H1 (cell line): Measurements from ENCODE around the gene SMOC2. TPM values are rescaled to one million over a fixed set of nuclear protein-coding genes. Genes with fewer than 3 reads are reported as not detected.
A peak's percentile ranks its signal among the peaks of the same experiment; 100 is the strongest.

Source experiments
- CTCF ChIA-PET: fragments of 300-600 bp; sonication (Branson Sonifier 250); formaldehyde crosslinking; loops from one replicate; lab custom pipeline; 2021; ENCODE audit not compliant: partially characterized antibody; lab: Charles Lee
- POLR2A ChIA-PET: fragments of 300-600 bp; sonication (Branson Sonifier 250); formaldehyde crosslinking; loops from one replicate; lab custom pipeline; 2021; ENCODE audit warnings: inconsistent platforms; ENCODE audit not compliant: partially characterized antibody; lab: Charles Lee
- DNase-seq, 2 experiments: peaks; one replicate each; pipeline versions ENCODE4 v3.0.0 to v3.0.0-alpha.2; 2010 to 2022; ENCODE audit warnings: low spot score in 2 of 2, low read depth in 1 of 2, mixed read lengths in 1 of 2
- FAIRE-seq: peaks from 2 replicates; lab custom pipeline; 2011; peaks lifted over from hg19 to GRCh38; lab: Jason Lieb, UNC
- H2AFZ ChIP-seq: 2 replicates; pipeline ENCODE4 v1.8.1; 2012; ENCODE audit warnings: low read length, inconsistent platforms
- H2AK5ac ChIP-seq: 2 replicates; pipeline ENCODE4 v1.6.1; 2013; ENCODE audit warnings: low read depth, low read length
- H2BK120ac ChIP-seq: replicated peaks from 2 replicates; pipeline ENCODE3; 2013; ENCODE audit warnings: low read depth, low read length, inconsistent platforms
- H2BK12ac ChIP-seq: 2 replicates; pipeline ENCODE4 v1.6.1; 2013; ENCODE audit warnings: low read depth, low read length
- H2BK15ac ChIP-seq: 2 replicates; pipeline ENCODE4 v1.6.1; 2013; ENCODE audit warnings: low read length
- H2BK20ac ChIP-seq: 2 replicates; pipeline ENCODE4 v1.6.1; 2013; ENCODE audit warnings: low read length
- H2BK5ac ChIP-seq: 2 replicates; pipeline ENCODE4 v1.6.1; 2013; ENCODE audit warnings: low read depth, low read length
- H3K14ac ChIP-seq: 2 replicates; pipeline ENCODE4 v1.6.1; 2013; ENCODE audit warnings: inconsistent platforms; ENCODE audit not compliant: insufficient read length
- H3K18ac ChIP-seq: 2 replicates; pipeline ENCODE4 v1.6.1; 2013; ENCODE audit warnings: low read length; ENCODE audit errors: extremely low read depth
- H3K23ac ChIP-seq: 2 replicates; pipeline ENCODE4 v1.6.1; 2013; ENCODE audit warnings: inconsistent platforms; ENCODE audit not compliant: insufficient read length
- H3K23me2 ChIP-seq: 2 replicates; pipeline ENCODE4 v1.6.1; 2013; ENCODE audit warnings: low read depth, low read length
- H3K27ac ChIP-seq: 2 replicates; pipeline ENCODE4 v1.6.1; 2011; ENCODE audit warnings: low read depth, low read length, inconsistent platforms
- H3K27me3 ChIP-seq, 4 experiments: replicated peaks in 1 of 4; 1 replicate in 1 of 4; 2 replicates in 3 of 4; pipeline versions ENCODE4 v1.6.1 to v1.8.1; 2011 to 2013; ENCODE audit warnings: low read length in 3 of 4, mild to moderate bottlenecking in 3 of 4, inconsistent platforms in 2 of 4, mixed read lengths in 2 of 4, moderate library complexity in 1 of 4; ENCODE audit not compliant: control insufficient read depth in 3 of 4, insufficient read depth in 3 of 4; ENCODE audit errors: extremely low read depth in 1 of 4
- H3K36me3 ChIP-seq, 4 experiments: 2 replicates each; pipeline versions ENCODE4 v1.6.1 to v1.8.1; 2011 to 2013; ENCODE audit warnings: mild to moderate bottlenecking in 4 of 4, low read length in 3 of 4, moderate library complexity in 2 of 4, control low read depth in 1 of 4, inconsistent platforms in 1 of 4; ENCODE audit not compliant: insufficient read depth in 4 of 4, control insufficient read depth in 2 of 4
- H3K4ac ChIP-seq: replicated peaks from 2 replicates; pipeline ENCODE3; 2013; ENCODE audit warnings: low read length, low read depth, mixed read lengths, inconsistent platforms; ENCODE audit not compliant: insufficient read length
- H3K4me1 ChIP-seq, 4 experiments: replicated peaks in 1 of 4; 1 replicate in 1 of 4; 2 replicates in 3 of 4; pipeline versions ENCODE4 v1.6.1 to v1.8.1; 2011 to 2013; ENCODE audit warnings: low read length in 3 of 4, inconsistent platforms in 2 of 4, mixed read lengths in 1 of 4; ENCODE audit not compliant: insufficient read depth in 4 of 4, control insufficient read depth in 3 of 4
- H3K4me2 ChIP-seq, 2 experiments: 2 replicates each; pipeline versions ENCODE4 v1.6.1 to v1.8.1; 2011 to 2013; ENCODE audit warnings: low read depth in 2 of 2, low read length in 2 of 2, control low read depth in 1 of 2, inconsistent platforms in 1 of 2, mild to moderate bottlenecking in 1 of 2; ENCODE audit not compliant: insufficient read depth in 1 of 2
- H3K4me3 ChIP-seq, 4 experiments: fragments of 200-600, 300-600 bp in 1 of 4; sonication (generic), shearing (Covaris generic), sonication (Bioruptor Twin) in 1 of 4; 2 replicates each; pipeline versions ENCODE4 v1.5.1 to v1.8.1; 2011 to 2016; ENCODE audit warnings: low read length in 4 of 4, low read depth in 3 of 4, control low read depth in 2 of 4, inconsistent platforms in 2 of 4, mild to moderate bottlenecking in 2 of 4, mixed read lengths in 1 of 4, moderate library complexity in 1 of 4; ENCODE audit not compliant: insufficient read depth in 2 of 4; ENCODE audit errors: extremely low read depth in 1 of 4
- H3K56ac ChIP-seq: replicated peaks from 2 replicates; pipeline ENCODE3; 2013; ENCODE audit warnings: low read depth, mild to moderate bottlenecking, mixed read lengths, low read length, inconsistent platforms; ENCODE audit not compliant: insufficient read length
- H3K79me1 ChIP-seq: 2 replicates; pipeline ENCODE4 v1.6.1; 2013; ENCODE audit warnings: low read depth, low read length, control low read depth
- H3K79me2 ChIP-seq, 2 experiments: 2 replicates each; pipeline versions ENCODE4 v1.6.1 to v1.8.1; 2012 to 2013; ENCODE audit warnings: low read length in 2 of 2, mild to moderate bottlenecking in 2 of 2, inconsistent platforms in 1 of 2; ENCODE audit not compliant: insufficient read depth in 2 of 2, control insufficient read depth in 1 of 2
- H3K9ac ChIP-seq, 4 experiments: replicated peaks in 1 of 4; 1 replicate in 1 of 4; 2 replicates in 3 of 4; pipeline versions ENCODE4 v1.6.1 to v1.8.1; 2011 to 2013; ENCODE audit warnings: low read depth in 3 of 4, low read length in 3 of 4, control low read depth in 2 of 4, mild to moderate bottlenecking in 2 of 4, moderate library complexity in 2 of 4, inconsistent platforms in 1 of 4; ENCODE audit errors: extremely low read depth in 1 of 4
- H3K9me3 ChIP-seq, 2 experiments: 2 replicates each; pipeline versions ENCODE4 v1.6.1 to v1.8.1; 2012 to 2013; ENCODE audit warnings: mild to moderate bottlenecking in 2 of 2, moderate library complexity in 2 of 2, control low read depth in 1 of 2, inconsistent platforms in 1 of 2, low read depth in 1 of 2, low read length in 1 of 2, mixed read lengths in 1 of 2; ENCODE audit not compliant: insufficient read depth in 2 of 2
- H4K20me1 ChIP-seq, 2 experiments: replicated peaks in 1 of 2; 2 replicates each; pipeline versions ENCODE3 to v1.8.1; 2011 to 2013; ENCODE audit warnings: inconsistent platforms in 2 of 2, low read length in 2 of 2, mild to moderate bottlenecking in 1 of 2; ENCODE audit not compliant: insufficient read depth in 2 of 2, control insufficient read depth in 1 of 2
- H4K5ac ChIP-seq: 2 replicates; pipeline ENCODE4 v1.6.1; 2013; ENCODE audit warnings: low read length, low read depth, mixed read lengths, inconsistent platforms; ENCODE audit not compliant: insufficient read length
- H4K8ac ChIP-seq: 2 replicates; pipeline ENCODE4 v1.8.0; 2013; ENCODE audit warnings: mild to moderate bottlenecking, moderate library complexity, low read length, inconsistent platforms; ENCODE audit not compliant: insufficient read depth; ENCODE audit errors: extremely low read depth
- H4K91ac ChIP-seq: replicated peaks from 2 replicates; pipeline ENCODE3; 2013; ENCODE audit warnings: low read length, mixed read lengths, inconsistent platforms; ENCODE audit not compliant: insufficient read length
- CTBP2 ChIP-seq: IDR thresholded peaks from 2 replicates; pipeline ENCODE4 v1.7.0; 2011; ENCODE audit warnings: borderline replicate concordance, mild to moderate bottlenecking, moderate library complexity, mixed read lengths, low read length; ENCODE audit not compliant: insufficient read depth, insufficient read length
- HDAC2 ChIP-seq, 2 experiments: fragments of 300-600 bp in 1 of 2; sonication (generic) in 1 of 2; IDR thresholded peaks; 2 replicates each; pipeline ENCODE4 v1.6.1; 2011 to 2012; ENCODE audit warnings: low read depth in 2 of 2, low read length in 2 of 2, mild to moderate bottlenecking in 2 of 2, moderate library complexity in 2 of 2, borderline replicate concordance in 1 of 2, inconsistent platforms in 1 of 2
- SP1 ChIP-seq: IDR thresholded peaks from 2 replicates; pipeline ENCODE4 v1.6.1; 2011; ENCODE audit warnings: low read depth, low read length
- TAF1 ChIP-seq: IDR thresholded peaks from 2 replicates; pipeline ENCODE4 v1.6.1; 2011; ENCODE audit warnings: mild to moderate bottlenecking, low read depth, low read length
- YY1 ChIP-seq: IDR thresholded peaks from 2 replicates; pipeline ENCODE4 v1.6.1; 2011; ENCODE audit warnings: low read depth, mild to moderate bottlenecking, low read length
- WGBS, 2 experiments: shearing (Covaris generic) in 1 of 2; methylation state at CpG; one replicate each; pipeline versions ENCODE4 v1.1.6 to v1.1.7; 2013 to 2015; ENCODE audit warnings: low lambda C conversion rate in 2 of 2, mixed read lengths in 2 of 2, inconsistent platforms in 1 of 2, low coverage in 1 of 2, missing lambda C conversion rate in 1 of 2; ENCODE audit not compliant: insufficient replicate concordance in 2 of 2, insufficient coverage in 1 of 2, insufficient read length in 1 of 2; ENCODE audit errors: extremely low coverage in 1 of 2, missing lambda C conversion rate in 1 of 2; 5-methylcytosine and 5-hydroxymethylcytosine counted together
- polyA plus RNA-seq, 7 experiments: library from polyadenylated mRNA; depleted of rRNA in 3 of 7; stranded (reverse) in 5 of 7; unstranded in 2 of 7; fragments of >200 nt in 5 of 7; fragments of 200-250 nt in 2 of 7; gene quantifications; 1 replicate in 5 of 7; 2 replicates in 1 of 7; 4 replicates in 1 of 7; pipeline versions ENCODE4 v1.2.1 to v1.2.3, GENCODE V29; 2011 to 2013; ENCODE audit warnings: missing spikeins in 2 of 7, mixed read lengths in 2 of 7
- total RNA-seq: library from RNA; stranded (reverse); fragmentation: NEBNext Ultra II Directional; extraction: Animal tissue kit (Norgen Biotek cat#: 25700); gene quantifications from 2 replicates; pipeline ENCODE4 v1.2.1, GENCODE V29; 2021
- TF ChIP-seq, protein P1 (sequence below): IDR thresholded peaks from 2 replicates; pipeline ENCODE4 v1.6.1; 2012; ENCODE audit warnings: low read length, inconsistent platforms
- TF ChIP-seq, protein P2 (sequence below), 3 experiments: IDR thresholded peaks; 1 replicate in 2 of 3; 2 replicates in 1 of 3; pipeline versions ENCODE4 v1.5.1 to v1.6.1; 2011; ENCODE audit warnings: low read length in 3 of 3, mild to moderate bottlenecking in 3 of 3, inconsistent platforms in 2 of 3, low read depth in 1 of 3, moderate library complexity in 1 of 3; ENCODE audit not compliant: insufficient read depth in 1 of 3; ENCODE audit errors: control extremely low read depth in 1 of 3
- TF ChIP-seq, protein P3 (sequence below): IDR thresholded peaks from 2 replicates; pipeline ENCODE4 v1.6.1; 2011; ENCODE audit warnings: low read length, improper control_type of control experiment

The SMOC2 gene
- total and polyA plus RNA-seq, 2 of the 8 experiments (the other 6 are each of a cell fraction or from before 2014, with no cell fraction given), result 7.7 to 8.5 TPM

DNA sequence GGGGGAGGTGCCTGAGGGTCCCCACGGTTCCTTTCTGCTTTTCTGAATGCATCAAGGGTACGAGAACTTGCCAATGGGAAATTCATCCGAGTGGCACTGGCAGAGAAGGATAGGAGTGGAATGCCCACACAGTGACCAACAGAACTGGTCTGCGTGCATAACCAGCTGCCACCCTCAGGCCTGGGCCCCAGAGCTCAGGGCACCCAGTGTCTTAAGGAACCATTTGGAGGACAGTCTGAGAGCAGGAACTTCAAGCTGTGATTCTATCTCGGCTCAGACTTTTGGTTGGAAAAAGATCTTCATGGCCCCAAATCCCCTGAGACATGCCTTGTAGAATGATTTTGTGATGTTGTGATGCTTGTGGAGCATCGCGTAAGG is 226.4 kb downstream of the SMOC2 start:
- no peak overlapping the region for H2BK15ac ChIP-seq
- no peak overlapping the region for H2BK12ac ChIP-seq
- no peak overlapping the region for H2BK120ac ChIP-seq
- peaks cover 0 to 8% (median 4%) of the 10 kb centered on the region in 4 experiments; a peak in 3 of 7 replicates for H3K4me1 ChIP-seq
- H3K23ac ChIP-seq, result no peak overlapping the region
- no peak overlapping the region for H3K27ac ChIP-seq
- no peak overlapping the region for H2AFZ ChIP-seq
- H3K14ac ChIP-seq, result no peak overlapping the region
- no peaks in the 10 kb centered on the region for H3K79me2 ChIP-seq
- no peaks in the 10 kb centered on the region for H3K9me3 ChIP-seq
- no peaks in the 10 kb centered on the region for H4K20me1 ChIP-seq
- CTCF ChIA-PET, result interaction anchor here (1.4 kb wide), 1 partner anchor 43 kb away, joined by 4 read pairs; no protein-coding TSS in a partner anchor
- no peak overlapping the region for H3K9ac ChIP-seq
- H2BK5ac ChIP-seq, result no peak overlapping the region
- H2BK20ac ChIP-seq, result no peak overlapping the region
- H4K8ac ChIP-seq, result peak overlapping the region; percentile 45; the same call in 1 of the 2 replicates
- H3K27me3 ChIP-seq, result no peaks in the 10 kb centered on the region
- H3K4me3 ChIP-seq, result no peak overlapping the region
- no peaks in the 10 kb centered on the region for H3K79me1 ChIP-seq
- H3K18ac ChIP-seq, result no peak overlapping the region
- no peak overlapping the region for H3K56ac ChIP-seq
- H4K91ac ChIP-seq, result no peak overlapping the region
- DNase-seq (no peak), FAIRE-seq (no peak)
- WGBS, 2 experiments, result 94% methylated on average over 7 of the region's 7 CpGs; no CpG with 5 or more reads in 1 of the 2 experiments
- H3K4me2 ChIP-seq, result no peak overlapping the region
- H3K4ac ChIP-seq, result no peak overlapping the region
- H3K36me3 ChIP-seq, result no peaks in the 10 kb centered on the region
- H4K5ac ChIP-seq, result no peak overlapping the region
- H3K23me2 ChIP-seq, result no peaks in the 10 kb centered on the region
- no peak overlapping the region for H2AK5ac ChIP-seq
- POLR2A ChIA-PET, result interaction anchor here (0.7 kb wide), 1 partner anchor 201 kb away, joined by 4 read pairs; no protein-coding TSS in a partner anchor
- no peak for TF ChIP-seq TAF1
- TF ChIP-seq HDAC2 (IDR thresholded peaks at IDR 0.05; ENCODE audit: borderline replicate concordance in 1 of 2, low read depth in 2 of 2, low read length in 2 of 2), result no peak
- TF ChIP-seq CTBP2, result no peak
- TF ChIP-seq YY1, result no peak
- TF ChIP-seq, protein P1, sequence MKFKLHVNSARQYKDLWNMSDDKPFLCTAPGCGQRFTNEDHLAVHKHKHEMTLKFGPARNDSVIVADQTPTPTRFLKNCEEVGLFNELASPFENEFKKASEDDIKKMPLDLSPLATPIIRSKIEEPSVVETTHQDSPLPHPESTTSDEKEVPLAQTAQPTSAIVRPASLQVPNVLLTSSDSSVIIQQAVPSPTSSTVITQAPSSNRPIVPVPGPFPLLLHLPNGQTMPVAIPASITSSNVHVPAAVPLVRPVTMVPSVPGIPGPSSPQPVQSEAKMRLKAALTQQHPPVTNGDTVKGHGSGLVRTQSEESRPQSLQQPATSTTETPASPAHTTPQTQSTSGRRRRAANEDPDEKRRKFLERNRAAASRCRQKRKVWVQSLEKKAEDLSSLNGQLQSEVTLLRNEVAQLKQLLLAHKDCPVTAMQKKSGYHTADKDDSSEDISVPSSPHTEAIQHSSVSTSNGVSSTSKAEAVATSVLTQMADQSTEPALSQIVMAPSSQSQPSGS, result no peak
- TF ChIP-seq, protein P2, sequence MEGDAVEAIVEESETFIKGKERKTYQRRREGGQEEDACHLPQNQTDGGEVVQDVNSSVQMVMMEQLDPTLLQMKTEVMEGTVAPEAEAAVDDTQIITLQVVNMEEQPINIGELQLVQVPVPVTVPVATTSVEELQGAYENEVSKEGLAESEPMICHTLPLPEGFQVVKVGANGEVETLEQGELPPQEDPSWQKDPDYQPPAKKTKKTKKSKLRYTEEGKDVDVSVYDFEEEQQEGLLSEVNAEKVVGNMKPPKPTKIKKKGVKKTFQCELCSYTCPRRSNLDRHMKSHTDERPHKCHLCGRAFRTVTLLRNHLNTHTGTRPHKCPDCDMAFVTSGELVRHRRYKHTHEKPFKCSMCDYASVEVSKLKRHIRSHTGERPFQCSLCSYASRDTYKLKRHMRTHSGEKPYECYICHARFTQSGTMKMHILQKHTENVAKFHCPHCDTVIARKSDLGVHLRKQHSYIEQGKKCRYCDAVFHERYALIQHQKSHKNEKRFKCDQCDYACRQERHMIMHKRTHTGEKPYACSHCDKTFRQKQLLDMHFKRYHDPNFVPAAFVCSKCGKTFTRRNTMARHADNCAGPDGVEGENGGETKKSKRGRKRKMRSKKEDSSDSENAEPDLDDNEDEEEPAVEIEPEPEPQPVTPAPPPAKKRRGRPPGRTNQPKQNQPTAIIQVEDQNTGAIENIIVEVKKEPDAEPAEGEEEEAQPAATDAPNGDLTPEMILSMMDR (IDR thresholded peaks at IDR 0.05; ENCODE audit: control extremely low read depth in 1 of 3, insufficient read depth in 1 of 3, low read depth in 1 of 3, low read length in 3 of 3), result no peak
- TF ChIP-seq SP1, result no peak
- TF ChIP-seq, protein P3, sequence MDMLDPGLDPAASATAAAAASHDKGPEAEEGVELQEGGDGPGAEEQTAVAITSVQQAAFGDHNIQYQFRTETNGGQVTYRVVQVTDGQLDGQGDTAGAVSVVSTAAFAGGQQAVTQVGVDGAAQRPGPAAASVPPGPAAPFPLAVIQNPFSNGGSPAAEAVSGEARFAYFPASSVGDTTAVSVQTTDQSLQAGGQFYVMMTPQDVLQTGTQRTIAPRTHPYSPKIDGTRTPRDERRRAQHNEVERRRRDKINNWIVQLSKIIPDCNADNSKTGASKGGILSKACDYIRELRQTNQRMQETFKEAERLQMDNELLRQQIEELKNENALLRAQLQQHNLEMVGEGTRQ, result no peak
